Keratinocyte (primary cell): ENCODE results near the gene CMBL. TPM values are rescaled to one million over a fixed set of nuclear protein-coding genes. Genes with fewer than 3 reads are reported as not detected.

Experiments
- DNase-seq: peaks from one replicate; pipeline ENCODE4 v3.0.0-alpha.2; 2011; ENCODE audit warnings: low read depth, missing footprints, low spot score
- FAIRE-seq: peaks from 2 replicates; lab custom pipeline; 2011; peaks lifted over from hg19 to GRCh38; lab: Jason Lieb, UNC
- H2AFZ ChIP-seq: 2 replicates; pipeline ENCODE4 v1.6.0; 2012; ENCODE audit warnings: low read length, control low read depth, inconsistent platforms; ENCODE audit not compliant: control insufficient read depth
- H3K27ac ChIP-seq: 2 replicates; pipeline ENCODE4 v1.5.1; 2011; ENCODE audit warnings: low read length; ENCODE audit not compliant: control insufficient read depth, insufficient read depth
- H3K27me3 ChIP-seq: 3 replicates; pipeline ENCODE4 v1.6.0; 2011; ENCODE audit warnings: low read length; ENCODE audit not compliant: control insufficient read depth, insufficient read depth; ENCODE audit errors: extremely low read depth
- H3K36me3 ChIP-seq, 2 experiments: 2 replicates in 1 of 2; 3 replicates in 1 of 2; pipeline ENCODE4 v1.5.1; 2011; ENCODE audit warnings: low read length in 2 of 2, mild to moderate bottlenecking in 1 of 2; ENCODE audit not compliant: control insufficient read depth in 2 of 2, insufficient read depth in 2 of 2; ENCODE audit errors: extremely low read depth in 1 of 2
- H3K4me1 ChIP-seq: 3 replicates; pipeline ENCODE4 v1.5.1; 2011; ENCODE audit warnings: low read length; ENCODE audit not compliant: control insufficient read depth, insufficient read depth; ENCODE audit errors: extremely low read depth
- H3K4me2 ChIP-seq: 3 replicates; pipeline ENCODE4 v1.6.0; 2011; ENCODE audit warnings: low read depth, low read length; ENCODE audit not compliant: control insufficient read depth, insufficient read depth; ENCODE audit errors: extremely low read depth
- H3K4me3 ChIP-seq, 3 experiments: fragments of 200-600 bp in 1 of 3; sonication (generic) in 1 of 3; 2 replicates in 2 of 3; 3 replicates in 1 of 3; pipeline ENCODE4 v1.5.1; 2011 to 2016; ENCODE audit warnings: low read length in 3 of 3, mild to moderate bottlenecking in 3 of 3, control low read depth in 2 of 3, inconsistent platforms in 1 of 3, low read depth in 1 of 3, mixed read lengths in 1 of 3, mixed run types in 1 of 3, moderate library complexity in 1 of 3; ENCODE audit not compliant: control insufficient read depth in 2 of 3, insufficient read depth in 2 of 3; ENCODE audit errors: extremely low read depth in 1 of 3
- H3K79me2 ChIP-seq: 2 replicates; pipeline ENCODE4 v1.6.0; 2012; ENCODE audit warnings: low read length; ENCODE audit not compliant: control insufficient read depth, insufficient read depth
- H3K9ac ChIP-seq: 3 replicates; pipeline ENCODE4 v1.6.0; 2011; ENCODE audit warnings: low read length; ENCODE audit not compliant: control insufficient read depth, insufficient read depth; ENCODE audit errors: extremely low read depth
- H3K9me1 ChIP-seq: 3 replicates; pipeline ENCODE4 v1.6.0; 2011; ENCODE audit warnings: low read length; ENCODE audit not compliant: control insufficient read depth, insufficient read depth; ENCODE audit errors: extremely low read depth
- H3K9me3 ChIP-seq: 2 replicates; pipeline ENCODE4 v1.5.1; 2012; ENCODE audit warnings: low read depth, low read length; ENCODE audit not compliant: control insufficient read depth
- H4K20me1 ChIP-seq: 3 replicates; pipeline ENCODE4 v1.6.0; 2011; ENCODE audit warnings: low read length; ENCODE audit not compliant: control insufficient read depth, insufficient read depth; ENCODE audit errors: extremely low read depth
- EZH2 ChIP-seq: IDR thresholded peaks from one replicate; pipeline ENCODE4 v1.6.1; 2012; ENCODE audit warnings: inconsistent platforms, mild to moderate bottlenecking, low read length, moderate library complexity
- dilution Hi-C: fragments of 300-500 bp; cut with MboI; formaldehyde crosslinking; loops from one replicate; pipeline ENCODE4 v1.7.0; 2020; ENCODE audit warnings: low sequenced_read_pairs; ENCODE audit not compliant: extremely low pct_ligation_motif_present
- polyA plus RNA-seq, 5 experiments: library from polyadenylated mRNA; depleted of rRNA in 3 of 5; stranded (reverse) in 3 of 5; stranded (forward) in 1 of 5; unstranded in 1 of 5; fragments of >200 nt; gene quantifications; 1 replicate in 1 of 5; 2 replicates in 3 of 5; 3 replicates in 1 of 5; pipeline versions ENCODE4 v1.2.1 to v1.2.3, GENCODE V29; 2011 to 2012; ENCODE audit warnings: missing spikeins in 2 of 5, low read depth in 1 of 5, low replicate concordance in 1 of 5
- TF ChIP-seq, protein P1 (sequence below), 3 experiments: IDR thresholded peaks in 1 of 3; conservative IDR thresholded peaks in 1 of 3; optimal IDR thresholded peaks in 1 of 3; 2 replicates in 2 of 3; 3 replicates in 1 of 3; pipeline versions ENCODE3 to v1.5.1; 2011; ENCODE audit warnings: low read length in 3 of 3, mild to moderate bottlenecking in 3 of 3, moderate library complexity in 2 of 3, control low read depth in 1 of 3, inconsistent platforms in 1 of 3; ENCODE audit not compliant: insufficient read depth in 2 of 3; ENCODE audit errors: extremely low read depth in 1 of 3

Gene CMBL
- polyA plus RNA-seq, 1 donor (not counting 4 experiments of a cell fraction or from before 2014, with no cell fraction given) = 9.1 TPM

DNA sequence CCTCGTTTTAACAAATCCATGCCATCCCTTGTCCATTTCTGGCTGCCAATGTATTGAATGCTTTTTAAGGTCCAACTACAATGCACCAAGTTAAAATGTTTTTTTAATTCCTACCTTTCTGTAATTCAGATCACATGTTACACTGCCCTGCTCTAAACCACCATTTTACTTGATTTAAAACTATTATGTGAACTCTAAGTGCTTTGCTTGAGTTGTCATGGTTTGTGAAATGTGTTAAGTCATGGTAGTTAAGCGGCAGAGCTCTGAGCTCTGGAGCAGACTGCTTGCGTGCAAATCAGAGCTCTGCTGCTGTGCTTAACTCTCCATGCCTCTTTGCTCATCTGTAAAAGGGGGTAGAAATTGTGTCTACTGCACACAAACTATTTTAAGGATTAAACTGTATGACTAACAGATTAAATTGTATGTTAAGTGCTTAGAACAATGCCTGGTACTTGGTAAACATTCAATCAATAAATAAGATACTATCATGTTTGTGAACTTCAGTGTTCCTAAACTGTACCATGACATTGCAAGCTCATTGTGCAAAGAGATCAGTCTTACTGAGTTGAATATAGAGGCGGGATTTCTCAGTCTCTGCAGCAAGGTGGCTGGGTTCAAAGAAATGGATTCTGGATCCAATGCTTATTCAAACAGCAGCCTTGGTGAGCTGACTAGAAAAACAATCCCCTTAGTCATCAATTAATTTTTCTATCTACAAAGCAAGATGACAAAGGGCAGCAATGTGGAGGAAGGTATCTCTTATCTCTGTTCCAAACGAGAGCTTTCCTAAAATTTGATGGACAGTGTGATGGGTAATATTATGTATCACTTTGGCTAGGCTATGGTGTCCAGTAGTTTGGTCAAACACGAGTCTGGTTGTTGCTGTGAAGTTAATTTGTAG lies 16.1 kb upstream of the CMBL start:
- H3K36me3 ChIP-seq = no peaks in the 10 kb centered on the region
- no peak overlapping the region for H3K27ac ChIP-seq
- dilution Hi-C loops = no loop called here
- no peak overlapping the region for H3K4me2 ChIP-seq
- H3K4me1 ChIP-seq = peaks cover 11% of the 10 kb centered on the region
- H3K79me2 ChIP-seq = no peaks in the 10 kb centered on the region
- no peak overlapping the region for H3K9ac ChIP-seq
- TF ChIP-seq EZH2 = no peak
- TF ChIP-seq, protein P1, sequence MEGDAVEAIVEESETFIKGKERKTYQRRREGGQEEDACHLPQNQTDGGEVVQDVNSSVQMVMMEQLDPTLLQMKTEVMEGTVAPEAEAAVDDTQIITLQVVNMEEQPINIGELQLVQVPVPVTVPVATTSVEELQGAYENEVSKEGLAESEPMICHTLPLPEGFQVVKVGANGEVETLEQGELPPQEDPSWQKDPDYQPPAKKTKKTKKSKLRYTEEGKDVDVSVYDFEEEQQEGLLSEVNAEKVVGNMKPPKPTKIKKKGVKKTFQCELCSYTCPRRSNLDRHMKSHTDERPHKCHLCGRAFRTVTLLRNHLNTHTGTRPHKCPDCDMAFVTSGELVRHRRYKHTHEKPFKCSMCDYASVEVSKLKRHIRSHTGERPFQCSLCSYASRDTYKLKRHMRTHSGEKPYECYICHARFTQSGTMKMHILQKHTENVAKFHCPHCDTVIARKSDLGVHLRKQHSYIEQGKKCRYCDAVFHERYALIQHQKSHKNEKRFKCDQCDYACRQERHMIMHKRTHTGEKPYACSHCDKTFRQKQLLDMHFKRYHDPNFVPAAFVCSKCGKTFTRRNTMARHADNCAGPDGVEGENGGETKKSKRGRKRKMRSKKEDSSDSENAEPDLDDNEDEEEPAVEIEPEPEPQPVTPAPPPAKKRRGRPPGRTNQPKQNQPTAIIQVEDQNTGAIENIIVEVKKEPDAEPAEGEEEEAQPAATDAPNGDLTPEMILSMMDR (optimal IDR thresholded peaks at IDR 0.05 in 1 of 3, IDR thresholded peaks at IDR 0.05 in 1 of 3, conservative IDR thresholded peaks at IDR 0.05 in 1 of 3; ENCODE audit: extremely low read depth in 1 of 3, insufficient read depth in 2 of 3, low read length in 3 of 3) = no peak
- no peak overlapping the region for H2AFZ ChIP-seq
- no peaks in the 10 kb centered on the region for H3K9me3 ChIP-seq
- H3K4me3 ChIP-seq = no peak overlapping the region
- no peaks in the 10 kb centered on the region for H3K27me3 ChIP-seq
- no peaks in the 10 kb centered on the region for H3K9me1 ChIP-seq
- FAIRE-seq (no peak), DNase-seq (no peak)
- H4K20me1 ChIP-seq = no peaks in the 10 kb centered on the region

- no peak overlapping the region for H3K9ac ChIP-seq
- H3K36me3 ChIP-seq = no peaks in the 10 kb centered on the region
- FAIRE-seq (no peak), DNase-seq (no peak)
- H3K4me1 ChIP-seq = peaks cover 4% of the 10 kb centered on the region
- dilution Hi-C loops = no loop called here
- H3K27ac ChIP-seq = no peak overlapping the region
- H2AFZ ChIP-seq = no peak overlapping the region
- H4K20me1 ChIP-seq = no peaks in the 10 kb centered on the region
- H3K9me3 ChIP-seq = no peaks in the 10 kb centered on the region
- no peaks in the 10 kb centered on the region for H3K79me2 ChIP-seq
- H3K4me3 ChIP-seq = no peak overlapping the region
- TF ChIP-seq, protein P1 (optimal IDR thresholded peaks at IDR 0.05 in 1 of 3, IDR thresholded peaks at IDR 0.05 in 1 of 3, conservative IDR thresholded peaks at IDR 0.05 in 1 of 3; ENCODE audit: extremely low read depth in 1 of 3, insufficient read depth in 2 of 3, low read length in 3 of 3) = no peak
- no peak for TF ChIP-seq EZH2
- no peaks in the 10 kb centered on the region for H3K9me1 ChIP-seq
- H3K4me2 ChIP-seq = no peak overlapping the region
- H3K27me3 ChIP-seq = no peaks in the 10 kb centered on the region
Observed at GRCh38 chr5:10321882-10322281, 14.2 kb upstream of the CMBL start.
